HG02852 (cell line): Measurements from ENCODE around the gene PRPF6.

ENCODE experiments used
- ATAC-seq: cut with Tn5 transposase; IDR thresholded peaks from one replicate; pipeline ENCODE4 v1.9.1; 2021; ENCODE audit warnings: mild to moderate bottlenecking, moderate library complexity; ENCODE audit not compliant: unreplicated experiment

PRPF6 gene

GRCh38 chr20:63945921-63946920, 34.7 kb upstream of the PRPF6 start:
- ATAC-seq, result no peak

GRCh38 chr20:63946986-63947637, 33.8 kb upstream of the PRPF6 start:
- no peak for ATAC-seq

GRCh38 chr20:63947638-63948456, 33.1 kb upstream of the PRPF6 start:
- ATAC-seq, result no peak

- ATAC-seq, result no peak
Observed at GRCh38 chr20:63950701-63951397, 30.1 kb upstream of the PRPF6 start.

GRCh38 chr20:63951398-63952209, 29.3 kb upstream of the PRPF6 start:
- no peak for ATAC-seq

DNA sequence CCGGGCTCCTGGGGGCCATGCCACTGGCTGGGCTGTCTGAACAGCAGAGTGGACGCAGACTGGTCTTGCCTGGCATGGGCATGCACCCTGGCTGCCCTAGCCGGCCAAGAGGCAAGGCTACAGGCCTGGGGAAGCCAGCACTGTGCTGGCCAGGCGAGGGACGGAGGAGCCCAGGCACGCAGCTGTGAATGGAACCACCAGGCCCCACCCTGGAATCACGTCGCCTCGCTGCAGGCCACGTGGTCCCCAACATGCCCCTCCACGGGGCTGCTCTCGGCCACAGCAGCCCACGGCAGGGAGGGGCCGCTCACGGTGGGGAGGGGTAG, 28.8 kb upstream of the PRPF6 start:
- no peak for ATAC-seq

- ATAC-seq, result no peak
Observed at GRCh38 chr20:63952769-63953168, 28.2 kb upstream of the PRPF6 start.

DNA sequence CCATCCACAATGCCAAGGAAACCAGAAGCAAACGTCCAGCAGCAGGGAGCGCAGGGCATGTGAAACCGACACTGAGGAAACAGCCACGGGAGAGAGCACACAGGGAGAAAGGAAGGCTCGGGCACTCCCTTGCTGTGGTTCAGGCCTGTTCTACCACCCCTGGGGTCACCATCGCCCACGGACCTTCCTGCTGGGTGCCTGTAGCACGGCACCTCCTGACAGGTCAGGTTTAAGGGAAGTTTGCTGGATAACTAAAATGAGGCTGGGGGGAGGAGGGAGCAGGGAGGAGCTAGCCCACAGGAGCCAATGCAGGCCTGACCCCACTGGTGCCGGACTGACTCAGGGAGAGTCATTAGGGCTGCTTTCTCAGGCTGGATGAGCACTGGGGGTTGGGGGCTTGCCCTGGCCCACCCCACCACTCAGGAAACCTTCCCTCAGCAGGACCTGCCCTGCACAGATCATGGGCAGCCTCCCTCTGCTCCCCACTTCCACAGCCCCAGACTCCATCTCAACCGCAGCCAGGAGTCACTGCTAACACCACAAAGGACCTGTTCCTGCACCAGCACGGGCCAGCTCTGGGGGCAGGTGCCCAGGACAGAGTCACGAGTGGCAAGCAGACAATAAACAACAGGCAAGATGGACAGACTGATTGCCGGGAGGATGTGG, 27.0 kb upstream of the PRPF6 start:
- ATAC-seq, result no peak

DNA sequence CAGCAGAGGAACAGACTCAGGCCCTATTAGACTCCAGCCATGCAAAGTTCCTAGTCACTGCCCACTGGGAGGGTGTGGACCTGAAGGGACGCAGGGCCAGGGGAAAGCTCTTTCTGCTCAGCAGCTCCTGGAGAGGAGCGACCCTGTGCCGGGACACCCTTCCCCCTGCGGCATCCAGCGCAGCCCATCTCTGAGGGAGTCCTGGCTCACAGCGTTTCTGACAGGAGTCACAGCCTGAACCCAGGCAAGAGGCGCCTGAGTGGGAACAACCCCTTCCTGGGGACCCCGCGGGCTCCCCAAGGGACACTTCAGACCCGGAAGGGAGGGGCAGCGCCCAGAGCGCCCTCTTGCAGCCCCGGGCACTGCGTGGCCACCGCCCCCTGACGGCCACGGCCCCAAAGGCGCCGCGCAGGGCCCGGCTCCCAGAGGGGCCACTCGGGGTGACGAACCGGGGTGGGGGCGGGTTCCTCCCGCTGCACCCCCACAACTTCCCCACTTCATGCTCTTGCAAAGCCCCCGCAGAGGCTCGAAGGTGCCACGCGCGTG, 25.6 kb upstream of the PRPF6 start:
- ATAC-seq, result no peak

GRCh38 chr20:63955827-63956663, 24.9 kb upstream of the PRPF6 start, which contains the start of gene UCKL1:
TSS of gene UCKL1 (minus strand) at chr20:63956416. CDS start at chr20:63956372, 44 bp downstream.
- peak; percentile 74 for ATAC-seq

GRCh38 chr20:63956664-63957003, 24.3 kb upstream of the PRPF6 start:
- peak; percentile 13 for ATAC-seq

- peak; percentile 19 for ATAC-seq
Observed at GRCh38 chr20:63957004-63957689, 23.8 kb upstream of the PRPF6 start.

- no peak for ATAC-seq
Observed at GRCh38 chr20:63957690-63958441, 23.1 kb upstream of the PRPF6 start.

DNA sequence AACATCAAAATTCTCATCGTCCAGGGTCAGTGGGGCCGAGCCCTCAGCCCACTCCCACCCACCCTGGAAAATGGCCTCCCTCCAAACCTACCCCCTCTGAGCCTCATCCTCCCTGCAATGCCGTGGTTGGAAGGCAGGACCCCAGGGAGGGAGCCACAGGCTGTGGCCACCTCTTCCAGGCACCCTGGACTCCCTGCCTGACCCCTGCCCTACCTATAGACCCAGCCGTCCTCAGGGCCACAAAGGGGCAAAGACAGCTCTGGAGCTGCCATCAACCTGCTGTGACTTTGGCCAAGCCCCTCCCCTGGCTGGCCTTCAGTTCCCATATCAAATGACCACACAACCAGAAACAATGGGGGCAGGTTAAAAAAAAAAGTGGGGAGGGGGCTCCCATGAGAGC, 22.5 kb upstream of the PRPF6 start:
- ATAC-seq, result no peak

DNA sequence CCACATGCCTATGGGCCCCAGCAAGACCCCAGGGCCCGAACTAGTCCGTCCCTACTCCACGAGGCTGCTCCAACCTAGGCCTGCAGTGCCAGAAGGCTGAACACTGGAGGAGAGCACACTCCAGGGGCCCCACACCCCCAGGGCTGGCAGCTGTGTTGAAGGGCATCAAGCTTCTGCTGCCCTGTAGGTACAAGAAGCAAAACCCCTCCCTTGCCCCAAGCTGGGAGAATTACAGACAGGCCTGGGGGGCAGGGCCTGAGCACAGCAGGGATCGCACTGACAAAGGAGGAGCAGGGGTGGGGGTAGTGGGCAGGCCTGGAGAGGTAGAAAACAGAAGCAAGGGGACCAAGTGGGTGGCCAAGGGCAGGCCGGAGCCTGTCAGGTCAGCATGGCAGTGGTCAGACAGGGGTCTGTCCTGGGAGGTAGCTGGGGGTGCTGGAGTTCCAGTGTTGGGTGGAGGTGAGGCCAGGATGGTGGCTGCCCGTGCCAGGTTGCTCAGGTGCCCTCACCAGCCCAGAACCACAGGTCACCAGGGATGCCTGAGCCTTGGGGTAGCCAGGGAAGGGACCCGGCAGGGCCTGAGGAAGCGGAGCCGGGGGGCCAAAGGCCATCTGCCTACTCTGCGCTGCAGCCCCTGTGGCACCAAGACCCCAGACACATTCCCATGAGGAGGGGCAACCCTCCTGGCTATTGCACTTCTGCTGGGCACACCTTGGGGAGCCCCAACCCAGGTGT, 21.8 kb upstream of the PRPF6 start:
- no peak for ATAC-seq

GRCh38 chr20:63959699-63960075, 21.2 kb upstream of the PRPF6 start:
- no peak for ATAC-seq
